ENCODE measurements around the gene SLC25A47.
A peak's percentile ranks its signal among the peaks of the same experiment; 100 is the strongest.
"Not testable (repeated sequence)": the region's sequence is repeated elsewhere in the genome, so short reads cannot be mapped to it uniquely, and the experiment has no call there.

Gene SLC25A47

GRCh38 chr14:100332071-100332639, 9.0 kb downstream of the SLC25A47 start:
- in situ Hi-C loops (cut with MboI; ENCODE audit: low sequenced_read_pairs) = no loop called here
- Histone ChIP-seq H3K36me3 (replicated peaks) (peaks cover 18% of the 10 kb centered on the region), H3K27me3 (ENCODE audit: low read depth) (no peaks in the 10 kb centered on the region), H3K9me3 (no peaks in the 10 kb centered on the region), H3K4me3 (no peak overlapping the region), H3K4me1 (no peaks in the 10 kb centered on the region)
- no peak for DNase-seq (ENCODE audit: low spot score in 2 of 2)

GRCh38 chr14:100332797-100333196, 9.7 kb downstream of the SLC25A47 start:
- Histone ChIP-seq H3K4me3 (no peak overlapping the region), H3K4me1 (no peaks in the 10 kb centered on the region), H3K27me3 (ENCODE audit: low read depth) (no peaks in the 10 kb centered on the region), H3K9me3 (no peaks in the 10 kb centered on the region), H3K36me3 (replicated peaks) (peaks cover 20% of the 10 kb centered on the region)
- in situ Hi-C loops (cut with MboI; ENCODE audit: low sequenced_read_pairs) = no loop called here
- no peak for DNase-seq (ENCODE audit: low spot score in 2 of 2)

- in situ Hi-C loops (cut with MboI; ENCODE audit: low sequenced_read_pairs) = no loop called here
- no peak for DNase-seq (ENCODE audit: low spot score in 2 of 2)
- peaks cover 25% of the 10 kb centered on the region for H3K36me3 ChIP-seq (replicated peaks)
- no peaks in the 10 kb centered on the region for H3K4me1 ChIP-seq
- no peaks in the 10 kb centered on the region for H3K27me3 ChIP-seq (ENCODE audit: low read depth)
- H3K4me3 ChIP-seq = no peak overlapping the region
- no peaks in the 10 kb centered on the region for H3K9me3 ChIP-seq
Measured at GRCh38 chr14:100333311-100333710, 10.2 kb downstream of the SLC25A47 start.

- Histone ChIP-seq H3K27me3 (ENCODE audit: low read depth) (no peaks in the 10 kb centered on the region), H3K36me3 (replicated peaks) (peaks cover 30% of the 10 kb centered on the region), H3K4me1 (no peaks in the 10 kb centered on the region), H3K9me3 (no peaks in the 10 kb centered on the region), H3K4me3 (no peak overlapping the region)
- DNase-seq (ENCODE audit: low spot score in 2 of 2) = no peak
- in situ Hi-C loops (cut with MboI; ENCODE audit: low sequenced_read_pairs) = no loop called here
Measured at GRCh38 chr14:100333827-100334226, 10.7 kb downstream of the SLC25A47 start.

- DNase-seq (ENCODE audit: low spot score in 2 of 2) = no peak
- Histone ChIP-seq H3K27me3 (ENCODE audit: low read depth) (no peaks in the 10 kb centered on the region), H3K4me3 (no peak overlapping the region), H3K9me3 (no peaks in the 10 kb centered on the region), H3K36me3 (replicated peaks) (peaks cover 36% of the 10 kb centered on the region), H3K4me1 (no peaks in the 10 kb centered on the region)
- in situ Hi-C loops (cut with MboI; ENCODE audit: low sequenced_read_pairs) = no loop called here
Measured at GRCh38 chr14:100334904-100335303, 11.8 kb downstream of the SLC25A47 start.

GRCh38 chr14:100336618-100337530, 13.7 kb downstream of the SLC25A47 start:
- Histone ChIP-seq H3K36me3 (replicated peaks) (peaks cover 52% of the 10 kb centered on the region), H3K27me3 (ENCODE audit: low read depth) (no peaks in the 10 kb centered on the region), H3K4me1 (no peaks in the 10 kb centered on the region), H3K9me3 (no peaks in the 10 kb centered on the region), H3K4me3 (no peak overlapping the region)
- peak in 1 of 2 experiments; percentile 3 for DNase-seq (ENCODE audit: low spot score in 2 of 2)
- in situ Hi-C loops (cut with MboI; ENCODE audit: low sequenced_read_pairs) = no loop called here

- Histone ChIP-seq H3K36me3 (replicated peaks) (peaks cover 51% of the 10 kb centered on the region), H3K9me3 (no peaks in the 10 kb centered on the region), H3K27me3 (ENCODE audit: low read depth) (no peaks in the 10 kb centered on the region), H3K4me3 (no peak overlapping the region), H3K4me1 (no peaks in the 10 kb centered on the region)
- in situ Hi-C loops (cut with MboI; ENCODE audit: low sequenced_read_pairs) = no loop called here
- no peak for DNase-seq (ENCODE audit: low spot score in 2 of 2)
Measured at GRCh38 chr14:100339766-100340422, 16.8 kb downstream of the SLC25A47 start.

GRCh38 chr14:100340423-100340813, 17.3 kb downstream of the SLC25A47 start:
- Histone ChIP-seq H3K4me3 (no peak overlapping the region), H3K36me3 (replicated peaks) (peaks cover 51% of the 10 kb centered on the region), H3K9me3 (no peaks in the 10 kb centered on the region), H3K27me3 (ENCODE audit: low read depth) (no peaks in the 10 kb centered on the region), H3K4me1 (no peaks in the 10 kb centered on the region)
- in situ Hi-C loops (cut with MboI; ENCODE audit: low sequenced_read_pairs) = no loop called here
- no peak for DNase-seq (ENCODE audit: low spot score in 2 of 2)

GRCh38 chr14:100341301-100342031, 18.3 kb downstream of the SLC25A47 start:
- no peaks in the 10 kb centered on the region for H3K4me1 ChIP-seq
- H3K9me3 ChIP-seq = no peaks in the 10 kb centered on the region
- in situ Hi-C loops (cut with MboI; ENCODE audit: low sequenced_read_pairs) = no loop called here
- no peak overlapping the region for H3K4me3 ChIP-seq
- H3K36me3 ChIP-seq (replicated peaks) = peaks cover 59% of the 10 kb centered on the region
- DNase-seq (ENCODE audit: low spot score in 2 of 2) = no peak
- H3K27me3 ChIP-seq (ENCODE audit: low read depth) = no peaks in the 10 kb centered on the region

- in situ Hi-C loops (cut with MboI; ENCODE audit: low sequenced_read_pairs) = no loop called here
- no peak for DNase-seq (ENCODE audit: low spot score in 2 of 2)
Measured at GRCh38 chr14:100342195-100342594, 19.1 kb downstream of the SLC25A47 start.

GRCh38 chr14:100342826-100343225, 19.7 kb downstream of the SLC25A47 start:
- H3K9me3 ChIP-seq; DNase-seq (ENCODE audit: low spot score in 2 of 2); in situ Hi-C loops (cut with MboI; ENCODE audit: low sequenced_read_pairs); H3K4me3 ChIP-seq; H3K4me1 ChIP-seq; H3K27me3 ChIP-seq (ENCODE audit: low read depth): not testable (repeated sequence)
- H3K36me3 ChIP-seq (replicated peaks) = peaks cover 62% of the 10 kb centered on the region

More at GRCh38 chr14:100342195-100342594, 19.1 kb downstream of the SLC25A47 start:
- H3K4me3 ChIP-seq = no peak overlapping the region
- H3K36me3 ChIP-seq (replicated peaks) = peaks cover 59% of the 10 kb centered on the region
- H3K27me3 ChIP-seq (ENCODE audit: low read depth) = no peaks in the 10 kb centered on the region
- H3K4me1 ChIP-seq = no peaks in the 10 kb centered on the region
- H3K9me3 ChIP-seq = no peaks in the 10 kb centered on the region

GRCh38 chr14:100344657-100345056, 21.5 kb downstream of the SLC25A47 start:
- H3K4me3 ChIP-seq; DNase-seq (ENCODE audit: low spot score in 2 of 2); H3K27me3 ChIP-seq (ENCODE audit: low read depth); H3K9me3 ChIP-seq; H3K4me1 ChIP-seq; in situ Hi-C loops (cut with MboI; ENCODE audit: low sequenced_read_pairs): not testable (repeated sequence)
- peaks cover 66% of the 10 kb centered on the region for H3K36me3 ChIP-seq (replicated peaks)

GRCh38 chr14:100345711-100346110, 22.6 kb downstream of the SLC25A47 start:
- Histone ChIP-seq H3K36me3 (replicated peaks) (peaks cover 61% of the 10 kb centered on the region), H3K9me3 (no peaks in the 10 kb centered on the region), H3K4me3 (no peak overlapping the region), H3K27me3 (ENCODE audit: low read depth) (no peaks in the 10 kb centered on the region), H3K4me1 (no peaks in the 10 kb centered on the region)
- in situ Hi-C loops (cut with MboI; ENCODE audit: low sequenced_read_pairs) = no loop called here
- no peak for DNase-seq (ENCODE audit: low spot score in 2 of 2)

Measured in HAP-1 (cell line).